Measurements from ENCODE around the gene NBL1. TPM values are rescaled to one million over a fixed set of nuclear protein-coding genes. Genes with fewer than 3 reads are reported as not detected.

The NBL1 gene
- total and polyA plus RNA-seq, 3 donors from 2014 or later, result 44.3 to 141 (median 73.3) TPM

DNA sequence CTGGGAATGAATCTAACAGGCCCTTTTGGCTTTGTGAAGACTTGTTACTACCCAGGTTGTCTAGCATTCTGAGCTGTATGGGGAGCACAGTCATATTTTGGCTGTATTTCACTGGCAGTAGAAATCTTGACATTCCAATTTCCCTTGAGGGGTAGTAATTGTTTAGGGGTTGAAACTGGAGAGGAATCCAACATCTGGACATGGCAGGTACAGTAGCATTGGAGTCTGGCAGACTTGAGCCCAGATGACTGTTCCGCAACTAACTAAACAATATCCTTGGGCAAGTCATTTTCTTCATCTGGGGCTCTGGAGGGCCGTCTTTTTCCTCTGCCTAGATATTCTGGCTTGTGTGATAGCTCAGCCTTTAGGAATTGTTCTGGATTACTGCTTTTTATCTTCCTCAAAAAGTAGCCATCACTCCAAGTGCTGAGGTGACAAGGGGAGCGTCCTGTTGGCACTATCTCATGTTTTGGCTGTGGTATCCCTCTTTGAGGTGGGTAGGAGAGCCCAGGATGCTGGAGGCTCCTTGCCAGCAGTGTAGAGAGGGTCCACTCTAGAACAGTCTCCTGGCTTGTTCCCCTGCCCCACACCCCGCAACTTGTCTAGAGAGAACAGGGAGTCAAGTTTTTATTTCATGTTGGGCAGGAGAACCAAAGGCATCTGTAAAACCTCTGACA is 22.7 kb upstream of the NBL1 start:
- DNase-seq, result no peak
- intact Hi-C loops (cut with DNase I; ENCODE audit: low total_unique reads), result no loop called here
- Histone ChIP-seq H3K36me3 (ENCODE audit: low read depth, missing control alignments) (no peaks in the 10 kb centered on the region), H3K4me3 (no peak overlapping the region), H3K27ac (no peak overlapping the region), H3K4me1 (no peaks in the 10 kb centered on the region), H3K9me3 (no peaks in the 10 kb centered on the region), H3K27me3 (no peaks in the 10 kb centered on the region)
- 91 to 93% methylated on average over 4 of the region's 4 CpGs for WGBS, 2 donors
- TF ChIP-seq, protein P1, sequence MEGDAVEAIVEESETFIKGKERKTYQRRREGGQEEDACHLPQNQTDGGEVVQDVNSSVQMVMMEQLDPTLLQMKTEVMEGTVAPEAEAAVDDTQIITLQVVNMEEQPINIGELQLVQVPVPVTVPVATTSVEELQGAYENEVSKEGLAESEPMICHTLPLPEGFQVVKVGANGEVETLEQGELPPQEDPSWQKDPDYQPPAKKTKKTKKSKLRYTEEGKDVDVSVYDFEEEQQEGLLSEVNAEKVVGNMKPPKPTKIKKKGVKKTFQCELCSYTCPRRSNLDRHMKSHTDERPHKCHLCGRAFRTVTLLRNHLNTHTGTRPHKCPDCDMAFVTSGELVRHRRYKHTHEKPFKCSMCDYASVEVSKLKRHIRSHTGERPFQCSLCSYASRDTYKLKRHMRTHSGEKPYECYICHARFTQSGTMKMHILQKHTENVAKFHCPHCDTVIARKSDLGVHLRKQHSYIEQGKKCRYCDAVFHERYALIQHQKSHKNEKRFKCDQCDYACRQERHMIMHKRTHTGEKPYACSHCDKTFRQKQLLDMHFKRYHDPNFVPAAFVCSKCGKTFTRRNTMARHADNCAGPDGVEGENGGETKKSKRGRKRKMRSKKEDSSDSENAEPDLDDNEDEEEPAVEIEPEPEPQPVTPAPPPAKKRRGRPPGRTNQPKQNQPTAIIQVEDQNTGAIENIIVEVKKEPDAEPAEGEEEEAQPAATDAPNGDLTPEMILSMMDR (IDR thresholded peaks at IDR 0.05), result no peak
- no peak for TF ChIP-seq POLR2A (IDR thresholded peaks at IDR 0.05)

- DNase-seq, result no peak
- Histone ChIP-seq H3K4me3 (no peak overlapping the region), H3K9me3 (no peaks in the 10 kb centered on the region), H3K36me3 (ENCODE audit: low read depth, missing control alignments) (no peaks in the 10 kb centered on the region), H3K27ac (no peak overlapping the region), H3K4me1 (no peaks in the 10 kb centered on the region), H3K27me3 (no peaks in the 10 kb centered on the region)
- WGBS, 2 donors, result 79 to 89% methylated on average over 1 of the region's 1 CpG
- TF ChIP-seq, protein P1 (IDR thresholded peaks at IDR 0.05), result no peak
- no peak for TF ChIP-seq POLR2A (IDR thresholded peaks at IDR 0.05)
- intact Hi-C loops (cut with DNase I; ENCODE audit: low total_unique reads), result no loop called here
Measured at GRCh38 chr1:19622204-19622603, 21.9 kb upstream of the NBL1 start.

DNA sequence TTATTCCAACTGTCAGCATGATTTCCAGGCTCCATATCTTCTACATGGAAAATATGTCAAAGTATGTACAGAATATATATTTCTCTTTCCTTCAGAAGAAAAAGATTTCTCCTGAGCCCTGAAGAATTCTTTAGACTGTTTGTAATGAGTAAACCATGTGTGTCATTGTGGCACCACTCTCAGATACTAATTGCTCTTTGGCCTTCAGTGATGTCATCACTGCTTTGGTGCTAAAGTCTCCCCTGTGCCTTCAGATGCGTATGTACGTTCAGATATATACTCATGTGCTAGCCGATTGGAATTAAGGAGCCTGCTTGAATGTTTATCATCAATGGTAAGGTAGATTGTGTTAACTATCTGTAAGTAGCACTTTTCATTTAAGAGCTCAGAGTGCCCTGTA is 20.6 kb upstream of the NBL1 start:
- TF ChIP-seq, protein P1 (IDR thresholded peaks at IDR 0.05), result no peak
- no peak for TF ChIP-seq POLR2A (IDR thresholded peaks at IDR 0.05)
- no peak for DNase-seq
- Histone ChIP-seq H3K36me3 (ENCODE audit: low read depth, missing control alignments) (no peaks in the 10 kb centered on the region), H3K27ac (no peak overlapping the region), H3K4me3 (no peak overlapping the region), H3K9me3 (no peaks in the 10 kb centered on the region), H3K4me1 (no peaks in the 10 kb centered on the region), H3K27me3 (no peaks in the 10 kb centered on the region)
- WGBS, 2 donors, result 87 to 94% methylated on average over 3 of the region's 3 CpGs
- intact Hi-C loops (cut with DNase I; ENCODE audit: low total_unique reads), result no loop called here

- WGBS, 2 donors, result 88 to 91% methylated on average over 8 of the region's 8 CpGs
- H3K9me3 ChIP-seq, result no peaks in the 10 kb centered on the region
- no peaks in the 10 kb centered on the region for H3K36me3 ChIP-seq (ENCODE audit: low read depth, missing control alignments)
- H3K27me3 ChIP-seq, result no peaks in the 10 kb centered on the region
- H3K4me3 ChIP-seq, result no peak overlapping the region
- no peak for DNase-seq
- H3K4me1 ChIP-seq, result no peaks in the 10 kb centered on the region
- no peak overlapping the region for H3K27ac ChIP-seq
- intact Hi-C loops (cut with DNase I; ENCODE audit: low total_unique reads), result no loop called here
- TF ChIP-seq POLR2A (IDR thresholded peaks at IDR 0.05), result no peak
- TF ChIP-seq, protein P1 (IDR thresholded peaks at IDR 0.05), result no peak
Measured at GRCh38 chr1:19625291-19625937, 18.7 kb upstream of the NBL1 start.

DNA sequence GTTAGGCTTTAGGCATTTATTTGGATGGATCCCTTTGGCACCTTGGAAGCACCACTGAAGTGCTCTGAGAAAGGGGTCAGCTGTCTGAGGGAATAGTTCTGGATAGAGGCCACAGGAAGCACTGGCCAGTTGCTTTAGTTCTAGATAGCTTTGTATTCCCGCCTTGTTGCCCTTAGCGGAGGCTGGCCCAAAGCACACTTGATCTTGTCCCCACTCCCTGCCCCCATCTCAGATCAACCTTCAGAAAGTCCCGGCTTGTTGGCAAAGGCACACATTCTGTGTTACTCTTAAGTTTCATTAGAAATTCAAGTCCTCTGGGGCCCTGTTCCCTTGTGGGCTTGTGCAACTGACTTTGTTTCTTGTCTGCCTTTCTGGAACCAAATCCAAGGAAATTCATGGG is 15.2 kb upstream of the NBL1 start:
- H3K36me3 ChIP-seq (ENCODE audit: low read depth, missing control alignments), result no peaks in the 10 kb centered on the region
- no peaks in the 10 kb centered on the region for H3K4me1 ChIP-seq
- WGBS, 2 donors, result 75 to 81% methylated on average over 3 of the region's 3 CpGs
- H3K27me3 ChIP-seq, result no peaks in the 10 kb centered on the region
- no peak overlapping the region for H3K27ac ChIP-seq
- TF ChIP-seq, protein P1 (IDR thresholded peaks at IDR 0.05), result no peak
- no peak for TF ChIP-seq POLR2A (IDR thresholded peaks at IDR 0.05)
- no peak overlapping the region for H3K4me3 ChIP-seq
- H3K9me3 ChIP-seq, result no peaks in the 10 kb centered on the region
- no peak for DNase-seq
- intact Hi-C loops (cut with DNase I; ENCODE audit: low total_unique reads), result no loop called here
